Stimulated activated CD8-positive, alpha-beta memory T cell treated with anti-CD3 and anti-CD28 coated beads, Interleukin-2, amount 100 ng/mL, for 1 hour (primary cell): ENCODE results near the gene TMEFF2.
"Not testable (repeated sequence)": the region's sequence is repeated elsewhere in the genome, so short reads cannot be mapped to it uniquely, and the experiment has no call there.

Experiments used
- DNase-seq, 2 donors: peaks; one replicate each; pipeline ENCODE4 v3.0.0-alpha.2; 2020; ENCODE audit warnings: low read depth in 2 of 2

Gene TMEFF2

DNA sequence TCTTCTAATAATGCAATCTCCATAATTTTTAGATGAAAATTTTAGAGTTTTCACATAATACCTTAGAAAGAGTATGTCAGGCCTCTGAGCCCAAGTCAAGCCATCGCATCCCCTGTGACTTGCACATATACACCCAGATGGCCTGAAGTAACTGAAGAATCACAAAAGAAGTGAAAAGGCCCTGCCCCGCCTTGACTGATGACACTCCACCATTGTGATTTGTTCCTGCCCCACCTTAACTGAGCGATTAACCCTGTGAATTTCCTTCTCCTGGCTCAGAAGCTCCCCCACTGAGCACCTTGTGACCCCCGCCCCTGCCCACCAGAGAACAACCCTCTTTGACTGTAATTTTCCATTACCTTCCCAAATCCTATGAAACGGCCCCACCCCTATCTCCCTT is 64.4 kb downstream of the TMEFF2 start:
- DNase-seq, result not testable (repeated sequence)

DNA sequence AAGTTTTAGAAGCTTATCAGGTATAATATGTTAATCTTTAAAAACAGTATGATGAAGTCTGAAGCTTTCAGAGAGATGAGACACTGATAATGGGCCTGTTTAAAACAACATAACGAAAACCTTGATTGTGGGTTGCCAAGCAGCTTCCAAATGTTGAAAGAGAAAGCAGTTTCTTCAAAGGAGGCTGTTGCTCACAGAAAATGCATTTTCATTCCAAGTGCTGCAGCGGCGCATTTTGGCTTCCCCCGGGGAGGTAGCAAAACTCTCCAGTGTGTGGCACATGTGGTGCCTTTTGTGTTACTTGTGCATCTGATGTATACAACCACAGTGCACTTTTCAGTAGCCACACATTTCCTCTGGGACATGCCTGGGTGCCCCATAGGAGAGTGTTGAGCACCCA is 66.1 kb downstream of the TMEFF2 start:
- DNase-seq, result no peak

DNA sequence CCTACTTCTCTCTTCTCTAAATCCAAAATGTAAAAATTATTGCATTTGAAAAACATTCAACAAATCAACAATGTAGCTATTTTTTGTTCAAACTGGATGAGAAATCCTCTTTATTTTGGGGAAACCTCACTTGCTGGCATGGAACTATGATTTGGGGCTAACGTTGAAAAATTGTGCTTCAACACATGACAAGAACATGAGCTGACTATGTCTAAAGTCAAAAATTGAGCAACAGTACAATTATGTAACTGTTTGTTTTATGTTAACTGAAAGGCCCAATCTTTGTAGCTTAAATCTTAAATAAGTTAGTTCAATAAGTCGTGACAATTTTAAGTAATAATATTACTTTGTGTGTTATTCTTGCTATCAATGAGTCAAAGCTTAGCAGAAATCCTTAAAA is 67.3 kb downstream of the TMEFF2 start:
- no peak for DNase-seq

DNA sequence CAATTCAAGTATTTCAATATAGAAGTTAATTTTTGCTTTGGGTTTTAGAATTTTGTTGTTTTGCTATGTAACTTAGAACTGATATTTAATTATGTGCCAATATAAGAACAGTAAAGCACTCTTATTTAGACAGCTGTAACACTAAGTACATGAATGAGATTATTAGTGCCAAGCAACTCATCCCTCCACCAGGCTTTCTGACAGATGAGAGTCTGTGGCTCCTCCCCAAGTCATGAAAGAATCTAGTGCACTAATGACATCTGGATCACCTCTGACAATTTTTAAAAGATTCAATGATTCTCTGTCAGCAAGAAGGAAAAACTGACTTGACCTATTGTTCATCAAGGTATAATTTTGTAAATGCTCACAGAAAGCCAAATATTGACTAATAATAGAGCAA is 67.8 kb downstream of the TMEFF2 start:
- no peak for DNase-seq

DNA sequence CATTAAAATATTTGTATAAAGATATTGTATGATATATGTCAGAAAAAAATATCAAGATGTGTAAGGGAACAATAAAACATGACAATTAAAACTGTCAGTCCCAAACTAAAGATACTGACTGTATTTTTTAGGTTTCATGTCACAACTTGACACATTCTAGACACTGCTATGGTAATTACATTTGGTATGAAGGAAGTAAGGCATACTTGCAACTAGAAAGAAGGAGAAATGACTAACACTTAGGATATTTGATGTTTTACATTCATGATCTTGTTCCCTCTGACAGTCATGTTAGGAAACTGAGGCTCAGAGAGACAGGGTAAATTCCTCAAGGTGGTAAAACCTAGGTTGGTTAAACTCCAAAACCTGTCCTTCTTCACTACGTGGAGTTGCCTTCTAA is 68.3 kb downstream of the TMEFF2 start:
- no peak for DNase-seq

DNA sequence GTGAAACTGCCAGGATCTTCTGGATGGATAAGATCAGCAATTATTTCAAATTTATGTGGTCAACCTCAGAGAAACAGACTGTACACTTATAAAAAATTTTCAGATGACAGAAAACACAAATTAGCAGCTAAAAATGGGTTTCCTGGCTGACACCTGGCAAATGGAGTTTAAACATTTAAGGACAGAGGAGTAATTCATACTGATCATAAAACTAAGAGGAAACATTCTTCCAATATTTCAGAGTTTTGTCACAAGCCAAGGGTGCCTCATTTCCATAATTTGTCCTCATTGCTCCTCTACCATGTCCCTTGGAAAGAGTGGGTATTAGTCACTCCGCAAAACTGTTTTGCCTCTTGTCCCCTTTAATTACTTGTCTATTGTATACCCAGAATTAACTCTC is 70.2 kb downstream of the TMEFF2 start:
- DNase-seq, result no peak

DNA sequence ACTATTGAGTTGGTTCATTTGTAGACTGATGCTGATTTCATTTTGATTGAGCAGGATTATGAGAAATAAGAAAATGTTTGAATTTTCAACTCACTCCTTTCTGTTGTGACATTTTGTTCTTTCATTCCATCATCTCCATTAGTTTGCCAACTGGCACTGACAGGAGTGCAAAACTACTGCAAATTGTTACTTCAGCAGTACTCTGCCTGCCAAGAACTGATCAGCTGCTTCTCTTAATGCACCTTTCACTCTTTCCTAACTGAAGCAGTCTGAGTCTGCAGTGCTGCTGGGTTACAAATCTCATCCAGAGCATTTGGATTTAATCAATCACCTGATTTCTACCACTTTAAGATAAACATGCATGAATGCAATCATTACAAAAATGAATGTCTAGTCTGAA is 70.9 kb downstream of the TMEFF2 start:
- no peak for DNase-seq

DNA sequence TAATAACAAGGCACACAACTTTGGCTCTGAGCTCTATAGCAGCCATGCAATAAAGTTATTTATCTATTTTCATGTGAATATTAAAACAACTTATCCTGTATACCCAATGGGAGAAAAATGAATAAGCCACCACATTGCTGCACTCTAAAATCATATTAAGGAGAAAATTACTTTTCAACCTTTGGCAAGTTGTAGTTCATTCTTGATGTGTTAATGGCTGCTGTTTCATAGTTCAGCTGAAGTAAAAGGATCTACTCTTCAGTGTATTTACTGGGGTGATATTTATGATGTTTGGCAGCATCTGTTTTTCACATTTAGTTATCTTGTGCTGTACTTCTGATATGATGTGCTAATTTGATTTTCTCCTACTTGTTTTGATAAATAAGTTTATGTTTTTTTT is 71.8 kb downstream of the TMEFF2 start:
- DNase-seq, result no peak

DNA sequence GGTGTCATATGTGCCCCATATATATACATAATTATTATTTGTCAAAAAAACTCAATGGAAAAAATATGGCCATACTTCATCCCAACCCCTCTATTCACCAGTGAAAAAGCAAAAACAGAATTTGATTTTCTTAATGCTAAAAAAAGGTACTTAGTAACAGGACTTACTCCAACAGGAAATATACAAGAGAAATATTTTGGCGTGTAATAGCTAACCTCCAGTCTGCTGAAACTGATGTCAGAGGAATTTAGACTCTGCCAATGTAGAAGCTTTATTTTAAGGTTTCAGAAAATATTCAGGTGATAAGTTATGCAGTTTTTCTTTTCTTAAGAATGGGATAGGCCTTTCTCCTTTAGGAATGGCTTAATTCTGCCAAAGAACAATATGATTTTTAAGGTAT is 72.6 kb downstream of the TMEFF2 start:
- DNase-seq, result no peak

DNA sequence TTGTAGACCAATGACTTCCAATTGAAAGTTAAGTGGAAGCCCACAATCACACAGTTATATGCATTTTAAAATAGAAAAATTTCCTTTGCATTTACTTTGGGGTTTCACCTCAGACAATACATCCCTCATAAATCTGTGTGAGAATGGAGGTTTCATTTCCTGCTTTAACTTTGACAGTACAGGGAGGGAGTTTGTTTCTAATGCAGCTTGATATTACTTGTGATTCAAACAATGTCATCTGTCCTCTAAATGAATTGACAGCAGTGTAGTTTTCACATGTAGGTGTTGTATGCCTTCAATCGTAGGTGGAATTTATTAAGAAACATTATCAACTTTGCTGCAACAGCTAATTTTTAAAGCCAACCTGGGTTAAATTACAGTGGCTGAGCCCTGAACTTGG is 75.2 kb downstream of the TMEFF2 start:
- DNase-seq, result no peak

DNA sequence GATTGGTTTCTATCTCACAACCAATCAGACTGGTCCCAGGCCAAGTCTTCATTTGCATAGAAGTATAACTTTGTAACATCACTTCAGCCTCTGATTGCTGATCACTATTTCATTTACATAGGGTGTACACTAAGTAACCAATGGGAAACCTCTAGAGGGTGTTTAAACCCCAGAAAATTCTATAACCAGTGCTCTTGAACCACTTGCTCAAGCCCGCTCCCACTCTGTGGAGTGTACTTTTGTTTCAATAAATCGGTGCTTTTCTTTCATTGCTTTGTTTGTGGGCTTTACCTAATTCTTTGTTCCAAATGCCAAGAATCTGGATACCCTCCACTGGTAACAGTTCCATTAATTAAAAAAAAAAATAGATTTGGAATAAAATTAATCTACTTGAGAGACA is 77.0 kb downstream of the TMEFF2 start:
- no peak for DNase-seq

DNA sequence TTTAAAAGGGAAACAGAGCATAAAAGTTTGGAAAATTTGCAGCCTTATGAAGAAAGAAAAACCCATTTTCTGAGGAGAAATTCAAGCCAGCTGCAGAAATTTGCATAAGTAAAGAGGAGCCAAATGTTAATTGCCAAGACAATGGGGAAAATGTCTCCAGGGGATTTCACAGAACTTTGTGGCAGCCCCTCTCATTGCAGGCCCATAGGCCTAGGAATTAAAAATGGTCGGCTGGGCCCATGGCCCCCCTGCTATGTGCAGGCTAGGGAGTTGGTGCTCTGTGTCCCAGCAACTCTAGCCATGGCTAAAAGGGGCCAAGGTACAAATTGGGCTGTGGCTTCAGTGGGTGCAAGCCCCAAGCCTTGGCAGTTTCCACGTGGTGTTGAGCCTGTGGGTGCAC is 83.2 kb downstream of the TMEFF2 start:
- DNase-seq, result not testable (repeated sequence)

DNA sequence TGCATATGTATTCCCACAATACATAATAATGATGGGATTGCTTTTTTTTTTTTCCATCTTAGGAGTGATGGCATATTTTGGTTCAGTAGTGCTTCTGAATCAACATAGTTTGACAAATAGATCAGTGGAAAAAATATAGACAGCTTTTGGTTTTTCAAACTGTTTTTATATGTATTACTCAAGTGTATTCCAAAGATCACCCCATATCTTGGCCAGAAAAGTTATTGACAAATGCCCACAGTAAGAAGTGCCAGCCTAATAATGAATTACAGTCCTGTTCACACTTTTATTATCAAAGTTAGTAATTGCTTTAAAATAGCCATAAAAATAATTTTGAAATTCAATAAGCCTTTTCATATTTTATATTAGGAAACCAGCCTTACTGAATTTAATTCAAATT is 95.0 kb downstream of the TMEFF2 start:
- no peak for DNase-seq

DNA sequence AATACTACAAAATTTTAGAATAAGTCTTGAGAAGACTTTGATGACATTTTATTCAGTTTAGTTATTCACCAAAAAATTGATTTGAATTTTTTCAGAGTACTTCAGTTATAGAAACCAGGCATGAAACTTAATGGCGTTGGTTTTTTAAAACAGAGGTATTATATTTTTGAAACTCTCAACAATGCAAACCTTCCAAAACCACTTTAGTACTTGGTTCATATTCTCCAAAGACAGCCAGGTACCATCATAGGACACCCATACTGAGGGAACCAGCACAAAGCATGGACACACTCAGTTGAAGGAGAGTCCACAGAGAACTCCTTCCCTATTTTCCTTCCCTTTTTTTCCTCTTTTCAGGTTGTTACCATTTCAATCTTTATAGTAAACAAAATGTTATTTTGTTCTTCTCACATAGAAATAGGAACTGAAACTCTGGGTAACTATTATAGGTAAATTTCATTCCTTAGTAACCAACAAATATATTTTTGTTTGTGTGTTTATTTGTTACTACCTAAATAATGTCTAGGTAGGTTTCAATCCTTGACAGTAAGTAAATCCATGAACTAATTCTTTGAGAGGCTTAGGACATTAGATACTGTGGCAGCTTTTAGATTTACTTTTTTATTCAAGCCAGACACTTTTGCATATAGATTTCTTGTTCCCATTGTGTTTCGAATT is 95.8 kb downstream of the TMEFF2 start:
- DNase-seq, result no peak

DNA sequence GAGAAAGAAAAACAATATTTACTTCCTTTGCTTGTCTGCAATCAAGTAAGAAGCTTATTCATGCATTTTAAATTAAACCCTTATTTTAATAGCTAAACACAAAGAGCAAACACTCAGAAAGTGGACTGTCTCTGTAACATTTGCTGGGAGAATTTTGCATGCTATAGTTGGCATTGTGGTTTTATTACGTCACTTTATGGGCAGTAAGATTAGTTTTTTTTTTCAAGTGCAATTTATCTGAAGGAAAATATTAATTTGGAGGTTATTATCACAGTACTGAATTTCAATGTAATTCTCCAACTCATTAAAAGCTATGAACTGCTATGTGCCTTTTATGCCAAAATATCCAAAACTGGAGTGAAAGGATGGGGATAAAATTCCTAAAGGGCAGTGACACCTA is 103.3 kb downstream of the TMEFF2 start:
- DNase-seq, result no peak

DNA sequence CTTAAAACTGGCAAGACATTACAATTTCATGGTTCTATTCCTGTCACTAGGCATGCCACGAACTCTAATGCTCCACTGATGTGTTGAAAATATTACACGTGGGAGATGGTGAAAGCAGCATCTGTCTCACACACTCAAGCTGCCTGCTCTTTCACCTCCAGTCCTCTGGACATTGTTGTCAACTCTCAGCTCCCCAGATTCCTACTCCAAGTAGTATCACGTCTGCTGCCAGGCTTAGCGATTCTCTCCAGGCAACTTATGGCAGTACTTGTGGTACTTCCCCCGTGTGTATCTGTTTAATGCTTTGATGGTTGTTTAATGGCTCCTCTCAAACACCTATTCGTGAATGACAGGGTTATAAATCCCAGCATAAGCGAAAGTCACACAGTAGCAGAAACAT is 103.8 kb downstream of the TMEFF2 start:
- no peak for DNase-seq

DNA sequence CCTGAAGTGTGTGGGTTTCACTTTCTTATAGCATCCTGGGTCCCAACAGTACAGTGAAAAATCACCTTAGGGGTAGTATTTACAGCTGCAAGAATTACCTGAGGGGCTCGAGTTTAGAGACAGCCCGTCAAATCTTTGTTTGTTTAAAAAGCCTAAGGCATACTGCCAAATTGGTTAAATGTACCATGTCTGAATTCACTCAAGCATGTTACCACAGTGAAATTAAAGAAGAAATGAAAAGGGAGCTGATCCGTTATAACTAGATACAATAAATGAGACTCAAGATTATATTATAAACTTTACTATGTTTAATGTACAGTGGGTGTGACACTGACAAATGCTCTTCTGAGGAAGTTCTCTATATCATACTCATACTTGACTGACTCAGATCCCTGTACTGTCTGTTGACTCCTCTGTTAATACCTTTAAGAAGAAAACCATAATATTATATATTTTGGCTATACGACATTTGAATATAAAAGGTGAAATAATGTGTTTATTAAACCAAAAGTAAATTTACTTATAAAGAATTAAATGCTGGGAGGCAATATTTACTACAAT is 107.3 kb downstream of the TMEFF2 start:
- DNase-seq, result no peak

DNA sequence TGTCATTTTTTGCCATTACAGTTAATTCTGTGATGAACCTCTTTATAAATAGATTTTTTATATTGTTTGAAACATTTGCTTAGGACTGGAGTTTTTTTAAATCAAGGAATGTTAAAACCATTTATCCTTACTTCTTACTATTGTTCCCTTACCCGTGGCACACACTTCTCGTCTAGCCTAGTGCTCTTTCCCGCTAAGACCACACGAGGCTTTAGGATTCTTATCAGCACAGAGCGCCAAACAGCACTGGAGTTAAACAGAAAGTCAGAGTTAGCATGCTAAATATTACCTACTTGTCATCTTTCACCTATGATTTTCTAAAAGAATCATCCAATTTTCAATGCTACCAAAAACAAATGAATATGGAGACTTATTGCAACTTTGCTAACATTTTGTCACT is 112.6 kb downstream of the TMEFF2 start:
- no peak for DNase-seq

DNA sequence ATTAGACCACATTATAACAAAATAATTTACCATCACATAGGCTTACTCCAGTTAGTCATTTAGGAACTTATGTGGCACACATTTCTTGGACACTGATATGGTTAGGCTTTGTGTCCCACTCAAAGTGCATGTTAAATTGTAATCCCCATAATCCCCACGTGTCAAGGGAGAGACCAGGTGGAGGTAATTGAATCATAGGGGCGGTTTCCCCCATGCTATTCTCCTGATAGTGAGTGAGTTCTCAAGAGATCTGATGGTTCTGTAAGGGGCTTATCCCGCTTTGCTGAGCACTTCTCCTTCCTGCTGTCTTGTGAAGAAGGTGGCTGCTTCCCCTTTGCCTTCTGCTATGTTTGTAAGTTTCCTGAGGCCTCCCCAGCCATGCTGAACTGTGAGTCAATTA is 114.6 kb downstream of the TMEFF2 start:
- not testable (repeated sequence) for DNase-seq

DNA sequence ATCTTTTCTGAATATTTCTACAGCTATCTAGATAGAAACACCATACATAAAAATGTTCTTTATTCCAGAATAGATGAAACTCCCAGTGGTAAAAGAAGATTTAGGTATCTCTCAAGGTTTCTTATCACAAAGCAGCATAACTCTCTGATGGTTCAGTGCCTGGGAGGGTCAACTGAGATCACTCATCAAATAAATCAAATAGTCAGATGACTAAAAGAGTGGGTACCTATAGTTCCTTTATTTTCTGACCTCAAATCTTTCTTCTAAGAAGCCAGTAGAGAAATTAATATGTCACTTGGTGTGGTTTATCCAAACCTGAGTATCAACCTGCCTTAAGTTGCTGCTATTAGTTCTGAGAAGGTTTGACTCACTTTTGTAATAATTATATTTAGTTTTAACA is 120.9 kb downstream of the TMEFF2 start:
- DNase-seq, result no peak

DNA sequence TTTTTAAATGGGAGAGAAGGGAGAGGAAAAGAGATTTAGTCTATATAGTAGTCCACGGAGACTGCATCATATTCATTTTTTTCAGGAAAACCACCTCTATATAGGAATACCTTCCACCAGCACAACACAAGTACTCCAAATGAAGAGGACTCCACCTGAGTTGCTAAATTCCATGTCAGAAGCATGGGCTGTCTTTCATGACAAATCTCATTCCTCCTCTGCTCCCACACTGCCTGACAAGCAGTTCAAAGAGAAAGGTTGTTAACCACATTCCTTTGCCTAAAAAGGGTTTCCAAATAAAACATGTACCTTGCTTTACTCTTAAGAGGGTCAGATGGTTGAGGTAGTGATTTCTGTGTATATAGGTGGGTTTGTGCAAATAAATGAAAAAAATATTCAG is 122.0 kb downstream of the TMEFF2 start:
- DNase-seq, result no peak

DNA sequence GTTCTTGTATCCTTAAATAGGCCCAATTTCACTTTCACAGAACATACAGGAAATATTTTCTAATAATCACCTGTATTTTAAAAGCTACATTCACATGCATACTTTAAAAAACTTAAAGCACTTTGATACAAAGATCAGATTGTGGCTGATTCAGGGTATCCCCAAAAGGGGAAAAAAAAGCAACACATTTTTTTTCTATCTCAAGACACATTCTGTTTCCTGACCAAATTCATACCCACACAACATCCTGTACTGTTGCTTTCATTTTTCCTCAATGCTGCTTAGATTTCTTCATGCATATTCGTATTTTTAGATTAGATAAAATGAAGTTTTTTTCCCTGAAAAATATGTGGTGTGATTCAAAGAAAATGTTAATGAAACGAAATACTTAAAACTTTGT is 122.5 kb downstream of the TMEFF2 start:
- no peak for DNase-seq

DNA sequence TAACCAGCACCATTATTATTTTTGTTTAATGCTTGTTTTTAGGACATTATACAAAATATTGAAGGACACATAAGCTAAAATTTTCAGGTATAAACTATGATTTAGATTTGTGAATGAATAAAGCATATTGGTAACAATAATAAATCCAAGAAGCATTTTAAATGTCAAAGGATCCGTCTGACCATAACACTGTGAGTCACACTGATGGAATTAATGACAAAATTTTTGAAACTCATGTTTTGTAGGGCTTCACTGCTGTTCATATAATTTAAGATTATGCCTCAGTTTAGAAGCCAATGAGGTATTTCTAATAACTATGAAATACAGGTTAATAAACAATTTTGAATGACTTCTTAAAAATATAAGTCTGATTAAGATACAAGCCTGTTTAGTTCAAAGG is 124.6 kb downstream of the TMEFF2 start:
- DNase-seq, result no peak

DNA sequence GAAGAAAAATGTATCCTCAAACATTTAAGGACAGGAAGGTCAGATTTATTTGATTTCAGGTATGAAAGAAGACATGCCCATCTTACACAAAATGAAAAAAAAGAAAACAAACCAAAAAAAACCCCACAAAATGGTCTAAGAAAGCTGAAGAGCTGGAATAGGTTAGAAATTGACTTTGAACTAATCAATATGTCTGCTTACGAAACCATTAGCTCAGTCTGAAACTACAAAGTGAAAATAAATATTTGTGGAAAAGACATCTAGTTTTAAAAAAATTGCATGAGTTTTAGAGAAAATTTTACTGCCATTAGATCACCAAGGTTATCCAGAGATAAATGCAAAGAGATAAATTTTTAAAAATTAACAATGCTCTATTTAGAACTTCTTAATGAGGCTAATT is 125.3 kb downstream of the TMEFF2 start:
- no peak for DNase-seq
